HFF-Myc (cell line): Measurements from ENCODE around the gene RTF1.
"Not testable (repeated sequence)": the region's sequence is repeated elsewhere in the genome, so short reads cannot be mapped to it uniquely, and the experiment has no call there.

Source experiments
- DNase-seq: peaks from one replicate; pipeline ENCODE4 v3.0.0-alpha.2; 2011; ENCODE audit warnings: low read depth; ENCODE audit errors: extremely low read depth
- H3K4me3 ChIP-seq: replicated peaks from 2 replicates; pipeline ENCODE4 v1.5.1; 2011; ENCODE audit warnings: low read depth, mild to moderate bottlenecking, control low read depth, low read length
- CTCF ChIP-seq: IDR thresholded peaks from 2 replicates; pipeline ENCODE4 v1.5.1; 2012; ENCODE audit warnings: mild to moderate bottlenecking, low read depth, low read length, control low read depth; ENCODE audit errors: missing control alignments

Gene RTF1

GRCh38 chr15:41465822-41466421 is 49.0 kb downstream of the RTF1 start:
- peak; percentile 97 for TF ChIP-seq CTCF
- DNase-seq: no peak
- H3K4me3 ChIP-seq: no peak overlapping the region

GRCh38 chr15:41466711-41467110 is 49.8 kb downstream of the RTF1 start:
- no peak overlapping the region for H3K4me3 ChIP-seq
- TF ChIP-seq CTCF: no peak
- no peak for DNase-seq

- H3K4me3 ChIP-seq, DNase-seq: not testable (repeated sequence)
Measured at GRCh38 chr15:41469644-41470043, 52.7 kb downstream of the RTF1 start.

GRCh38 chr15:41473418-41473817 is 56.5 kb downstream of the RTF1 start:
- TF ChIP-seq CTCF: no peak
- no peak for DNase-seq
- H3K4me3 ChIP-seq: no peak overlapping the region

GRCh38 chr15:41474436-41474835 is 57.5 kb downstream of the RTF1 start:
- no peak overlapping the region for H3K4me3 ChIP-seq
- TF ChIP-seq CTCF: no peak
- DNase-seq: no peak

- DNase-seq: no peak
- H3K4me3 ChIP-seq: no peak overlapping the region
- no peak for TF ChIP-seq CTCF
Measured at GRCh38 chr15:41474941-41475340, 58.0 kb downstream of the RTF1 start.

- TF ChIP-seq CTCF: no peak
- DNase-seq: no peak
- H3K4me3 ChIP-seq: no peak overlapping the region
Measured at GRCh38 chr15:41476416-41477048, 59.6 kb downstream of the RTF1 start.
